Bladder microvascular endothelial cell (primary cell): ENCODE results near the gene MAFG. TPM values are rescaled to one million over a fixed set of nuclear protein-coding genes. Genes with fewer than 3 reads are reported as not detected.

Experiments used
- total RNA-seq: library from RNA; depleted of rRNA; stranded (reverse); fragments of >200 nt; gene quantifications from 2 replicates; pipeline ENCODE4 v1.2.3, GENCODE V29; 2014

MAFG gene
- total RNA-seq = 12.0 and 22.8 TPM in 2 replicates

GRCh38 chr17:81927653-81928543, at the start of gene MAFG:
TSS of gene MAFG (minus strand) at chr17:81927735. CDS start at chr17:81923185, 4,550 bp downstream.

GRCh38 chr17:81961087-81961511, 33.6 kb upstream of the MAFG start, which contains the start of gene NOTUM:
TSS of gene NOTUM (minus strand) at chr17:81961187. CDS start at chr17:81960909, 278 bp downstream.

GRCh38 chr17:81947189-81947588, 19.7 kb upstream of the MAFG start, which contains the start of gene MYADML2:
TSS of gene MYADML2 (minus strand) at chr17:81947233. CDS start at chr17:81941741, 5,492 bp downstream.

GRCh38 chr17:81917565-81918332, 9.8 kb downstream of the MAFG start, which contains the start of gene SIRT7:
TSS of gene SIRT7 (minus strand) at chr17:81918176. CDS start at chr17:81918131, 45 bp downstream.

GRCh38 chr17:81911277-81911961, 16.1 kb downstream of the MAFG start, which contains the start of gene PCYT2:
TSS of gene PCYT2 (minus strand) at chr17:81911399. CDS start at chr17:81911355, 44 bp downstream.

GRCh38 chr17:81902023-81902652, 25.4 kb downstream of the MAFG start, which contains the start of gene NPB:
TSS of gene NPB (plus strand) at chr17:81902238. CDS start at chr17:81902278, 40 bp downstream.

GRCh38 chr17:81870981-81871386, 56.6 kb downstream of the MAFG start, which contains the start of gene ARHGDIA:
TSS of gene ARHGDIA (minus strand) at chr17:81871337. CDS start at chr17:81869930, 1,407 bp downstream.

Other genes starting within 250 kb of the MAFG start
- gene ARL16, start 243.9 kb downstream of the MAFG start, total RNA-seq = 17.8 and 25.3 TPM in 2 replicates
- 51.5 and 85.7 TPM in 2 replicates for gene HGS, start 243.7 kb downstream of the MAFG start, total RNA-seq
- 7.6 and 8.7 TPM in 2 replicates for gene MRPL12, start 224.4 kb downstream of the MAFG start, total RNA-seq
- gene SLC25A10, start 215.5 kb downstream of the MAFG start, total RNA-seq = 13.9 and 14.2 TPM in 2 replicates
- gene GCGR, start 123.6 kb downstream of the MAFG start, total RNA-seq = not detected in 2 replicates
- gene MCRIP1, start 94.4 kb downstream of the MAFG start, total RNA-seq = 120 and 122 TPM in 2 replicates
- not detected in 2 replicates for gene PPP1R27, start 92.7 kb downstream of the MAFG start, total RNA-seq
- 635 and 762 TPM in 2 replicates for gene P4HB, start 67.2 kb downstream of the MAFG start, total RNA-seq
- 105 and 173 TPM in 2 replicates for gene ARHGDIA, start 56.4 kb downstream of the MAFG start, total RNA-seq
- 167 and 225 TPM in 2 replicates for gene ALYREF, start 36.1 kb downstream of the MAFG start, total RNA-seq
- 128 and 151 TPM in 2 replicates for gene ANAPC11, start 36.0 kb downstream of the MAFG start, total RNA-seq
- gene NPB, start 25.5 kb downstream of the MAFG start, total RNA-seq = 0.19 TPM in 1 of 2 replicates, not detected in the other
- gene PCYT2, start 16.3 kb downstream of the MAFG start, total RNA-seq = 39.6 and 48.7 TPM in 2 replicates
- 21.1 and 22.8 TPM in 2 replicates for gene SIRT7, start 9.6 kb downstream of the MAFG start, total RNA-seq
- gene PYCR1, start 9.6 kb upstream of the MAFG start, total RNA-seq = 35.5 and 101 TPM in 2 replicates
- not detected in 2 replicates for gene MYADML2, start 19.5 kb upstream of the MAFG start, total RNA-seq
- 0.19 TPM in 1 of 2 replicates, not detected in the other for gene NOTUM, start 33.5 kb upstream of the MAFG start, total RNA-seq
- 16.5 and 25.6 TPM in 2 replicates for gene ASPSCR1, start 49.9 kb upstream of the MAFG start, total RNA-seq
- gene CENPX, start 95.1 kb upstream of the MAFG start, total RNA-seq = 26.7 and 47.4 TPM in 2 replicates
- 13.9 and 22.8 TPM in 2 replicates for gene LRRC45, start 95.6 kb upstream of the MAFG start, total RNA-seq
- 13.1 and 14.3 TPM in 2 replicates for gene RAC3, start 103.9 kb upstream of the MAFG start, total RNA-seq
- 28.7 and 48.2 TPM in 2 replicates for gene DCXR, start 110.0 kb upstream of the MAFG start, total RNA-seq
- 17.0 and 29.6 TPM in 2 replicates for gene RFNG, start 124.1 kb upstream of the MAFG start, total RNA-seq
- gene GPS1, start 124.2 kb upstream of the MAFG start, total RNA-seq = 72.7 and 85.7 TPM in 2 replicates
- gene DUS1L, start 138.1 kb upstream of the MAFG start, total RNA-seq = 54.6 and 59.5 TPM in 2 replicates
- 73.0 and 95.0 TPM in 2 replicates for gene FASN, start 170.5 kb upstream of the MAFG start, total RNA-seq